Measurements from ENCODE around the gene NFE2L3.
"Not testable (repeated sequence)": the region's sequence is repeated elsewhere in the genome, so short reads cannot be mapped to it uniquely, and the experiment has no call there.

Gene NFE2L3

DNA sequence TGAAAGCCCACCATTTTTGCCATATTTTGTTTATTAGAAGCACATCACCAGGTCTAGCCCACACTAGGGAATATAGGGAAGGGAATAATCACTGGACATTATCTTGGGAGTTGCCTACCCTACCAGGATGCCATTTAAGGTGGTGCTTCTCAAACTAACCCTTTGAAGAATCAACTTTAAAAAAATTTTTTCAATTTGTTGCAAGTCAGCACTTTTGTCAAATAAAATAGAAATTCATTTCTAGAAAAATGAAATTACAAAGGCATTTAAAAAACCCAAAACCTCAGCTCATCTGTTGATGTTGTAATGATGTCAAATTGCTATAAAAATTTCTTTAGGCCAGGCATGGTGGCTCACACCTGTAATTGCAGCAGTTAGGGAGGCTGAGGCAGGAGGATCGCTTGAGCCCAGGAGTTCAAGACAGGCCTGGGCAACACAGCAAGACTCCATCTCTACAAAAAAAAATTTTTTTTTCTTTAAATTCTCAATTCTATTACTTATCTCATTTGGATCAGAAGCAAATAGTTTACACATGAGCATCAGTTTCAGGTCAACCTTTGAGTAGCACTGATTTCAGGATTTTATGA, 2.5 kb upstream of the NFE2L3 start:
- H3K36me3 ChIP-seq (ENCODE audit: control insufficient read depth, insufficient read depth, low read length), result no peaks in the 10 kb centered on the region
- peaks cover 5% of the 10 kb centered on the region for H3K9me3 ChIP-seq (ENCODE audit: control insufficient read depth, insufficient read depth, low read length)
- peaks cover 4% of the 10 kb centered on the region for H3K4me1 ChIP-seq (ENCODE audit: control insufficient read depth, insufficient read depth, low read length)
- no peak overlapping the region for H3K4me3 ChIP-seq (ENCODE audit: low read depth, low read length)
- no peak overlapping the region for H3K9ac ChIP-seq (ENCODE audit: low read depth, low read length)
- H3K27me3 ChIP-seq (ENCODE audit: control insufficient read depth, insufficient read depth, low read length), result no peaks in the 10 kb centered on the region

DNA sequence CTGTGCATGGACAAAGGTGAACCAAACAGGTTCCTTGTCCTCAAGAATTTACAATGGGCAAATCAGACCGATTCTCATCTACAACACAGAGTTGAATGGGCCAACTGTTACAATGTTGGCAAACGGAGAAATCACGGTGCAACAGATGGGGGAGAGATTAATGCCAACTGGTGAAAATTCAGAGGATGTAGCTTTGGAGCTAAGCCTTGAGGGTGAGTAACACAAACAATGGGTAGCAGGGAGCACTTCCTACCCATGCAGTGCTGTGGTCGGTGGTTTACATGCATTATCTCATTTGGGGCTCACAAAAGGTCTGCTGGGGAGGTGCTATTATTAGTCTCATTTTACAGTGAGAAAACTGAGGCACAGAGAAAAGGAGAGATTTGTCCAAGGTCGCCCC, 902 bp upstream of the NFE2L3 start:
- H3K4me3 ChIP-seq (ENCODE audit: low read depth, low read length), result no peak overlapping the region
- H3K4me1 ChIP-seq (ENCODE audit: control insufficient read depth, insufficient read depth, low read length), result peaks cover 18% of the 10 kb centered on the region
- peaks cover 5% of the 10 kb centered on the region for H3K9me3 ChIP-seq (ENCODE audit: control insufficient read depth, insufficient read depth, low read length)
- H3K36me3 ChIP-seq (ENCODE audit: control insufficient read depth, insufficient read depth, low read length), result no peaks in the 10 kb centered on the region
- H3K9ac ChIP-seq (ENCODE audit: low read depth, low read length), result no peak overlapping the region
- H3K27me3 ChIP-seq (ENCODE audit: control insufficient read depth, insufficient read depth, low read length), result no peaks in the 10 kb centered on the region

DNA sequence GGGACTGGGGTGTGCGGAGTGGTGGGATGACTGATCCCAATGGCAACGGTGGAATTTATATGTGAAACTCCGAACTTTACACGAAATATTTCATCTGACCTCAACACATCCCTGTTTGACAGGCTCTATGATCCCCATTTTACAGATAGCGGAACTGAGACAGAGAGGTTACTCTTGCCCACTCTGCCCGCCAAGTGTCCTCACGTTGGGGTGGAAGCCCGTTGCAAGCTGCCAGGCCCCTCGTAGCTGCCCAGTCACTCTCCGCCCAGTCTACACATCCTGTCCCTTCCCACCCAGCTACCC, 397 bp upstream of the NFE2L3 start:
- Histone ChIP-seq H3K9me3 (ENCODE audit: control insufficient read depth, insufficient read depth, low read length) (peaks cover 5% of the 10 kb centered on the region), H3K4me1 (ENCODE audit: control insufficient read depth, insufficient read depth, low read length) (peaks cover 19% of the 10 kb centered on the region), H3K4me3 (ENCODE audit: low read depth, low read length) (peak overlapping the region; percentile 28), H3K27me3 (ENCODE audit: control insufficient read depth, insufficient read depth, low read length) (no peaks in the 10 kb centered on the region), H3K9ac (ENCODE audit: low read depth, low read length) (no peak overlapping the region), H3K36me3 (ENCODE audit: control insufficient read depth, insufficient read depth, low read length) (no peaks in the 10 kb centered on the region)

DNA sequence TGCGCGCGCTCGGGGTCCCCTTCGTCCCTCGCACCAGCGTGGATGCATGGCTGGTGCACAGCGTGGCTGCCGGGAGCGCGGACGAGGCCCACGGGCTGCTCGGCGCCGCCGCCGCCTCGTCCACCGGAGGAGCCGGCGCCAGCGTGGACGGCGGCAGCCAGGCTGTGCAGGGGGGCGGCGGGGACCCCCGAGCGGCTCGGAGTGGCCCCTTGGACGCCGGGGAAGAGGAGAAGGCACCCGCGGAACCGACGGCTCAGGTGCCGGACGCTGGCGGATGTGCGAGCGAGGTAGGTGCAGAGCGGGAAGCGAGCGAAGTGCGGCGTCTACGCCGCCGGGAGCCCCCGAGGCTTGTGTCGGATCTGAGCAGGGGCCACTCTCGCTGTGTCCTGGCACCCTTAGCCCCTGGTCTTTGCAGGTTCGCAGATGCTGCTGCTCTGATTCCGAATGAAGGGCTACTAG, 813 bp downstream of the NFE2L3 start:
- Histone ChIP-seq H3K4me3 (ENCODE audit: low read depth, low read length) (peak overlapping the region; percentile 84), H3K4me1 (ENCODE audit: control insufficient read depth, insufficient read depth, low read length) (peaks cover 19% of the 10 kb centered on the region), H3K9ac (ENCODE audit: low read depth, low read length) (peak overlapping the region; percentile 70)
- not testable (repeated sequence) for H3K36me3 ChIP-seq (ENCODE audit: control insufficient read depth, insufficient read depth, low read length); H3K9me3 ChIP-seq (ENCODE audit: control insufficient read depth, insufficient read depth, low read length); H3K27me3 ChIP-seq (ENCODE audit: control insufficient read depth, insufficient read depth, low read length)

DNA sequence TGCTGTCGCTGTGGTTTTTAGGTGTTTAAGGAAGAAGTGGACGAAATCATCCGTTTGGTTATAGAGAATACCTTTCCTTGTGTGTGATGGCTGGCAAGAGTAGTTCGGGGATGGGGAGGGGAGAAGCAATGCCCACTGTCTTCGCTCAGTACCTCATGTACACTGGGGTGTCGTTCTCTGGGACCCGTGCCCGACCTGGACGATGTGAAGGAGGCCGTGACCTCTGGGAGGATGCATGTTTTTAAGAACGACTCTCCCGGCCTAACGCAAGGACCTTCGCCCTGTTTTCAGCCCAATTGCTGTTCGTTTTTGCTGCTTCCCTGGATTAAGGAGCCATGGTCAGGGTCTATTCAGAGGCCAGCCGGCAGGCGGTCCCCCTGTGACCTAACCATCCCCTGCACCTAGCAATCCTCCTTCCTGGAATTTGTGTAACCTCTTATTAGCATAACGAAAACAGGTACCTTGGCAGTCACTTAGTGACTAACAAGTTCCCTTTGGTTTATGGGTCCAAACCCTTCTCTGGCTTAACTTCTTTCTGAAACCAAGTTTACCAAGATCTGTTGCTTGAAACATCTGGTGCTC, 1.3 kb downstream of the NFE2L3 start:
- no peaks in the 10 kb centered on the region for H3K36me3 ChIP-seq (ENCODE audit: control insufficient read depth, insufficient read depth, low read length)
- H3K4me3 ChIP-seq (ENCODE audit: low read depth, low read length), result peak overlapping the region; percentile 84
- peak overlapping the region; percentile 70 for H3K9ac ChIP-seq (ENCODE audit: low read depth, low read length)
- H3K27me3 ChIP-seq (ENCODE audit: control insufficient read depth, insufficient read depth, low read length), result no peaks in the 10 kb centered on the region
- H3K4me1 ChIP-seq (ENCODE audit: control insufficient read depth, insufficient read depth, low read length), result peaks cover 19% of the 10 kb centered on the region
- H3K9me3 ChIP-seq (ENCODE audit: control insufficient read depth, insufficient read depth, low read length), result no peaks in the 10 kb centered on the region

DNA sequence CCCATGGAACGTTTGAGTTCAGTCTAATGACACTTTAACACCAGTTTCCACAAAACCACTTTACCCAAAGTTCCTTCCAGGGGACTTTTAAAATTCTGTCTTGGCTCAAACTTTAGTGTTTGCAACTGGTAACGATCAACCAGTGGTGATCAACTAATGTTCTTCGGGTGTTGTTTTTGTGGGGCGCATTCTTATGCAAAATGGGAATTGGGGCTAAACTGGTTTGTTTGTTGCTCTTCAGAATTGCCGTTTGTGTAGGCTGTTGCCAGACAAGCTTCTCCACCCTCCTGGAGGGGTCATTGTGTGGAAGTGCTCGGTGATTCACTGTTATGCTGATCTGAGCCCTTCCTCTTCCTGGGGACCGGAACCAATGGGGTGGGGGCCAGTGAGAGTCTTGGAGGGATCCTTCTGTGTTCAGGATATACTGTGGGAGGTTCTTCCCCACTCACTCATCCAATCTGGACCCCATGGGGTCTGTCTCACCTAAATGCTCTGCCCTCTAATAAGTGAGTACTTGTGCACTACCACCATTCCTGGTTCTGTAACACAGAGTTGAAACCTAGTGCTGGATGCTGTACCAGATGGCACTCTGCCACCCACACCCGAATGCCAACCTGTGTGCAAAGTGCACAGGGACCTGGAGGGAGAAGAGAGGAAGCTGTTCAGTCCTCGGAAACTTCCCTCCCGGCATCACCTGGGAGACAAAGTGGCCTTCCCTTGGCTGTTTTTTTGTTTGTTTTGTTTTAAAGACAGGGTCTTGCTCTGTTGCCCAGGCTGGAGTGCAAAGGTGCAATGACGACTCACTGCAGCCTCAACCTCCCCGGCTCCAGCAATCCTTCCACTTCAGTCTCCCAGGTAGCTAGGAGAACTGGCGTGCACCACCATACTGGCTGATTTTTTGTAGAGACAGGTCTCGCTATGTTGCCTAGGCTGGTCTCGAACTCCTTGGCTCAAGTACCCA, 2.1 kb downstream of the NFE2L3 start:
- H3K36me3 ChIP-seq (ENCODE audit: control insufficient read depth, insufficient read depth, low read length), result no peaks in the 10 kb centered on the region
- H3K9me3 ChIP-seq (ENCODE audit: control insufficient read depth, insufficient read depth, low read length), result no peaks in the 10 kb centered on the region
- H3K27me3 ChIP-seq (ENCODE audit: control insufficient read depth, insufficient read depth, low read length), result no peaks in the 10 kb centered on the region
- peak overlapping the region; percentile 70 for H3K9ac ChIP-seq (ENCODE audit: low read depth, low read length)
- H3K4me1 ChIP-seq (ENCODE audit: control insufficient read depth, insufficient read depth, low read length), result peaks cover 26% of the 10 kb centered on the region
- H3K4me3 ChIP-seq (ENCODE audit: low read depth, low read length), result peak overlapping the region; percentile 84

DNA sequence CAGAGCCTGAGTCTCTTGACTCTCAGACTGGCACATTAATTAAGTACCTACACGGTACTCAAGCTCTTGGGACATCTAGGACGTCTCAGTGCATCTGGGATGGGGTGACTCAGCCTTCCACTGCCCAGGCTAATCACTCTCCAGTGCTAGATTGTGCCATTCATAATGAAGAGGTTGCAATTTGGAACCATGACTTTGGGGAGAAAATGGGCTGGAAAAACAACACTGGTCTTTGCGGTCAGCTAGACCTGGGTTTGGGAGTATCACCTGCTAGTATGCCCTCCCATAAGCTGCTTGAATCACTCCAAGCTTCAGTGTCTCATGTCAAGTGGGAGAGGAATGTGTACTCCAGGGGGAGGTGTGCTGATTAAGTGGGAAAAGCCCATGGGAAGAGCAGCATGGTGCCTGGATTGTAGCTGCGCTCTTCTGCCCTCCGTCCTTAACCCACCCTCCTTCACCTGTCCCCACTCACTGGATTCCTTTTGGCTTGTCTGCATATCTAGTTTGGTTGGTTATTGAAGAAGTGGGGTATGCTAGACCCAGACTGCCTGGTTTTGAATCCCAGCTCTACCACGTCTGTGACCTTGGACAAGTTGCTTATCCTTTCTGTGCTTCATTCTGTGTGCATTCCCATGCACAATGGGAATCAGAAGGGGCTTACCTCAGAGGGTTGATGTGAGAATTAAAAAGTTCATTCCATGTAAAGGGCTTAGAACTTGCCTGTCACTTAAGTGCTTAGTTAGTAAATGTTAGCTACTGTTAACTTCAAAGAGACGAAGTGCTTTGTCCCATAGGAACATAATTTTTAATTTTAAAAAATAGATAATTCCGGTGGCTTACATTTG, 3.8 kb downstream of the NFE2L3 start:
- H3K9ac ChIP-seq (ENCODE audit: low read depth, low read length), result no peak overlapping the region
- H3K36me3 ChIP-seq (ENCODE audit: control insufficient read depth, insufficient read depth, low read length), result no peaks in the 10 kb centered on the region
- no peaks in the 10 kb centered on the region for H3K9me3 ChIP-seq (ENCODE audit: control insufficient read depth, insufficient read depth, low read length)
- peaks cover 30% of the 10 kb centered on the region for H3K4me1 ChIP-seq (ENCODE audit: control insufficient read depth, insufficient read depth, low read length)
- no peaks in the 10 kb centered on the region for H3K27me3 ChIP-seq (ENCODE audit: control insufficient read depth, insufficient read depth, low read length)
- H3K4me3 ChIP-seq (ENCODE audit: low read depth, low read length), result no peak overlapping the region

DNA sequence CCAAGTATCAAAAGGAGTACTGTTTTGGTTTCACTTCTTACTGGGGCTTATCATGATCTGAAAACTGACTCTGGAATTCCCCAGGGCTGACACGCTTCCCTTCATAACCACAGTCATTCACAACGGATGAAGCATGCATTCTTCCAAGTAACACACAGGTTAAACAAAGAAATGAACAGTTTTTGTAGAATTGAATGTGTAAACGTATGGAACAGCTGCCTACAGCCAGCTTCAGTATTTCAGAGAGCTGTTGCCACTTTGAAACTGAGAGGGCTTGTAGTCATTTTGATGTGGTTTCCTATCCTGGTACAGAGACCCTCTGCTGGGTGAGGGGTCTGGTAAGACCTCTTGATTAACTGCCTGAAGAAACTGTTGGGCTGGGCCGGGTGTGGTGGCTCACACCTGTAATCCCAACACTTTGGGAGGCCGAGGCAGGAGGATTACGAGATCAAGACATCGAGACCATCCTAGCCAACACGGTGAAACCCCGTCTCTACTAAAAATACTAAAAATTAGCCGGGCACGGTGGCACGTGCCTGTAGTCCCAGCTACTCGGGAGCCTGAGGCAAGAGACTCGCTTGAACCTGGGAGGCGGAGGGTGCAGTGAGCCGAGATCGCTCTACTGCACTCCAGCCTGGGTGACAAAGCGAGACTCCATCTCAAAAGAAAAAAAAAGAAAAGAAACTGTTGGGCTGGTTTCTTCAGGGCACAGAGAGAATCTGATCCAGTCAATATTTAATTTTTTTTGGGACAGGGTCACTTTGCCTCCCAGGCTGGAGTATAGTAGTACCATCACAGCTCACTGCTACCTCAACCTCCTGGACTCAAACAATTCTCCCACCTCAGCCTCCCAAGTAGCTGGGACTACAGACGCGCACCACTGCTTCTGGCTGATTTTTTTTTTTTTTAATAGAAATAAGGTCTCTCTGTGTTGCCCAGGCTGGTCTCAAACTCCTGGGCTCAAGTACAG, 4.7 kb downstream of the NFE2L3 start:
- Histone ChIP-seq H3K4me1 (ENCODE audit: control insufficient read depth, insufficient read depth, low read length) (peaks cover 30% of the 10 kb centered on the region), H3K4me3 (ENCODE audit: low read depth, low read length) (no peak overlapping the region), H3K36me3 (ENCODE audit: control insufficient read depth, insufficient read depth, low read length) (no peaks in the 10 kb centered on the region), H3K9me3 (ENCODE audit: control insufficient read depth, insufficient read depth, low read length) (no peaks in the 10 kb centered on the region), H3K9ac (ENCODE audit: low read depth, low read length) (no peak overlapping the region), H3K27me3 (ENCODE audit: control insufficient read depth, insufficient read depth, low read length) (no peaks in the 10 kb centered on the region)

DNA sequence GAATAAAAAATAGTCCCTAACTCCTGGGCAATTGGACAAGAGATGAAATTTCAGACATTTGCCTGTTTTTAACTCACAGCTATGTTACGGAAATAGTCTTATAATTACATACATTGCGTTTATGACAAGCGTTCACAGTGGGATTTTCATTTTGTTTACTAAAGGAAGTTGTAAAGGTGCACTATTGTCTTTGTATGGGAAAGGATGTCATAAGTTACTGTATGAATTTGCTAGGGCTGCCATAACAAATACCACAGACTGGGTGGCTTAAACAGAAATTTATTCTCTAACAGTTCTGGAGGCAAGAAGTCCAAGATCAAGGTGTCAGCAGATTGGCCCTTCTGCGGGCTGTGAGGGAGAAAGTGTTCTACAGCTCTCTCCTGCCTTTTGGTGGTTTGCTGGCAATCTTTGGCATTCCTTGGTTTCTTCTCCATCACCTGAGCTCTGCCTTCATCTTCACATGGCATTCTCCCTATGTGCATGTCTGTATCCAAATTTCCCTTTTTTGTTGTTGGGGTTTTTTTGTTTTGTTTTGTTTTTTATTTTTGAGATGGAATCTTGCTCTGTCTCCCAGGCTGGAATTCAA, 5.6 kb downstream of the NFE2L3 start:
- H3K4me3 ChIP-seq (ENCODE audit: low read depth, low read length), result no peak overlapping the region
- no peak overlapping the region for H3K9ac ChIP-seq (ENCODE audit: low read depth, low read length)
- no peaks in the 10 kb centered on the region for H3K27me3 ChIP-seq (ENCODE audit: control insufficient read depth, insufficient read depth, low read length)
- peaks cover 30% of the 10 kb centered on the region for H3K4me1 ChIP-seq (ENCODE audit: control insufficient read depth, insufficient read depth, low read length)
- no peaks in the 10 kb centered on the region for H3K9me3 ChIP-seq (ENCODE audit: control insufficient read depth, insufficient read depth, low read length)
- no peaks in the 10 kb centered on the region for H3K36me3 ChIP-seq (ENCODE audit: control insufficient read depth, insufficient read depth, low read length)

DNA sequence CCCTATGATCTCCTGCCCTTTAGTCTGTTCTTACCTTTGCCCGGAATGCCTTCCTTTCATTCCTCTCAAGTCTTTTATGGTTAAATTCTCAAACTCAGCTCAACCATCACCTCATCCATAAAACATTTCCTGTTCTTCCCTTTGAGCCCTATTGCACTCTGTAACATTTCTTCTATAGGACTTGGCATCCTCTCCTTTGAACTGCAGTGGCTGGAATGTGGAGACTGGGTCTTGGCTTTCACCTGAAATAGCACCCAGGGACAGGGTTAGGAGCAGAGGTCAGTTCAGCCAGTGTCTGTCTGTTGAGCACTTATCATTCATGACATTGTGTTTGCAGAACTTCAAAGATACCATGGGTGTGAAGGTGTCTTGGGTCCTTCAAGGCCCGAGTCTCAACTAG, 7.2 kb downstream of the NFE2L3 start:
- no peaks in the 10 kb centered on the region for H3K9me3 ChIP-seq (ENCODE audit: control insufficient read depth, insufficient read depth, low read length)
- H3K4me3 ChIP-seq (ENCODE audit: low read depth, low read length), result no peak overlapping the region
- H3K9ac ChIP-seq (ENCODE audit: low read depth, low read length), result no peak overlapping the region
- H3K36me3 ChIP-seq (ENCODE audit: control insufficient read depth, insufficient read depth, low read length), result no peaks in the 10 kb centered on the region
- H3K27me3 ChIP-seq (ENCODE audit: control insufficient read depth, insufficient read depth, low read length), result no peaks in the 10 kb centered on the region
- H3K4me1 ChIP-seq (ENCODE audit: control insufficient read depth, insufficient read depth, low read length), result peaks cover 28% of the 10 kb centered on the region

Data from iPS-15b (cell line).